MM.1S (cell line): Measurements from ENCODE around the gene EPHA5.

Experiments used
- CTCF ChIP-seq: fragments of 300-600 bp; sonication (generic); IDR thresholded peaks from 2 replicates; pipeline ENCODE4 v1.5.1; 2016; ENCODE audit warnings: antibody characterized with exemption, low read length, mixed read lengths
- EZH2phosphoT487 ChIP-seq: fragments of 300-600 bp; sonication (generic); IDR thresholded peaks from 2 replicates; pipeline ENCODE4 v1.6.1; 2018; ENCODE audit warnings: antibody characterized with exemption, low read length

GRCh38 chr4:65550500-65550899, 119.8 kb downstream of the EPHA5 start:
- TF ChIP-seq CTCF (no peak), EZH2phosphoT487 (no peak)
